Suprapubic skin (tissue), 3 donors: Measurements from ENCODE around the gene AKAP13.

Experiments used
- CTCF ChIP-seq, 2 donors: fragments of 200-600 bp in 1 of 2; fragments of 450-650 bp in 1 of 2; sonication (generic) in 1 of 2; IDR thresholded peaks; one replicate each; pipeline ENCODE4 v1.5.1; 2016 to 2019; ENCODE audit warnings: antibody characterized with exemption in 2 of 2, mild to moderate bottlenecking in 1 of 2, moderate library complexity in 1 of 2
- EP300 ChIP-seq: sonication (generic); formaldehyde crosslinking; IDR thresholded peaks from one replicate; pipeline ENCODE4 v1.6.1; 2017; ENCODE audit warnings: antibody characterized with exemption
- POLR2A ChIP-seq, 2 donors: fragments of 450-650 bp; IDR thresholded peaks; one replicate each; pipeline ENCODE4 v1.6.1; 2017; ENCODE audit warnings: antibody characterized with exemption in 2 of 2, mild to moderate bottlenecking in 2 of 2, moderate library complexity in 2 of 2

GRCh38 chr15:85710340-85710842 is 330.0 kb downstream of the AKAP13 start:
- TF ChIP-seq CTCF (IDR thresholded peaks at IDR 0.05) (no peak), EP300 (no peak), POLR2A (IDR thresholded peaks at IDR 0.05) (no peak)
